Effector memory CD4-positive, alpha-beta T cell (primary cell): Measurements from ENCODE around the gene VKORC1.

Experiments used
- DNase-seq, 3 donors: peaks; one replicate each; pipeline ENCODE4 v3.0.0-alpha.2; 2020
- H3K27ac ChIP-seq: 2 replicates; pipeline ENCODE4 v1.7.0; 2013; ENCODE audit warnings: mild to moderate bottlenecking, low read length, moderate library complexity; ENCODE audit not compliant: insufficient read depth, poor library complexity, severe bottlenecking
- H3K27me3 ChIP-seq: replicated peaks from 2 replicates; pipeline ENCODE4 v1.7.0; 2013; ENCODE audit warnings: mild to moderate bottlenecking, low read length; ENCODE audit not compliant: insufficient read depth, control insufficient read depth, poor library complexity, severe bottlenecking
- H3K36me3 ChIP-seq: 2 replicates; pipeline ENCODE4 v1.7.0; 2013; ENCODE audit warnings: mild to moderate bottlenecking, low read length, moderate library complexity; ENCODE audit not compliant: control insufficient read depth, insufficient read depth
- H3K4me1 ChIP-seq: 2 replicates; pipeline ENCODE4 v1.7.0; 2013; ENCODE audit warnings: low read length, mild to moderate bottlenecking; ENCODE audit not compliant: control insufficient read depth, insufficient read depth, poor library complexity, severe bottlenecking
- H3K4me3 ChIP-seq: 2 replicates; pipeline ENCODE4 v1.7.0; 2013; ENCODE audit warnings: low read length, low read depth, mild to moderate bottlenecking; ENCODE audit not compliant: insufficient read depth, poor library complexity, severe bottlenecking
- H3K9me3 ChIP-seq: 2 replicates; pipeline ENCODE4 v1.7.0; 2013; ENCODE audit warnings: mild to moderate bottlenecking, low read length, moderate library complexity; ENCODE audit not compliant: control insufficient read depth

Gene VKORC1

DNA sequence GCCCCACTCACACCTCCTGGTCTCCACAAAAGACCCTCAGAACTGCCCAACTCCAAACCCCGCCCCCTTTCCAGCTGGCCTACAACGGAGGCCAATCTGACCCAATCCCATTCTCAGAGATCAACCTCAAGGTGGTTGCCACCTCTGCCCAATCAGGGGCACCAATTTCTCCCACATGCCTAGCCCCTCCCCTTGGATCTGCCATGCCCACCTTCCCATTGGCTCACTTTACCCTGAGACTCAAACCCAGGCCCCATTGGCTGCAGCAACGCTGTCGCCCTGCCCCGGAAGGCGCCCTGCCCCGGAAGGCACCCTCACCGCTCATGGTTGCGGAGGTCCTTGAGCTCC is 31.1 kb downstream of the VKORC1 start:
- Histone ChIP-seq H3K9me3 (no peaks in the 10 kb centered on the region), H3K27me3 (no peaks in the 10 kb centered on the region), H3K4me3 (no peak overlapping the region), H3K4me1 (peaks cover 22% of the 10 kb centered on the region), H3K36me3 (peaks cover 14% of the 10 kb centered on the region), H3K27ac (no peak overlapping the region)
- DNase-seq: no peak

DNA sequence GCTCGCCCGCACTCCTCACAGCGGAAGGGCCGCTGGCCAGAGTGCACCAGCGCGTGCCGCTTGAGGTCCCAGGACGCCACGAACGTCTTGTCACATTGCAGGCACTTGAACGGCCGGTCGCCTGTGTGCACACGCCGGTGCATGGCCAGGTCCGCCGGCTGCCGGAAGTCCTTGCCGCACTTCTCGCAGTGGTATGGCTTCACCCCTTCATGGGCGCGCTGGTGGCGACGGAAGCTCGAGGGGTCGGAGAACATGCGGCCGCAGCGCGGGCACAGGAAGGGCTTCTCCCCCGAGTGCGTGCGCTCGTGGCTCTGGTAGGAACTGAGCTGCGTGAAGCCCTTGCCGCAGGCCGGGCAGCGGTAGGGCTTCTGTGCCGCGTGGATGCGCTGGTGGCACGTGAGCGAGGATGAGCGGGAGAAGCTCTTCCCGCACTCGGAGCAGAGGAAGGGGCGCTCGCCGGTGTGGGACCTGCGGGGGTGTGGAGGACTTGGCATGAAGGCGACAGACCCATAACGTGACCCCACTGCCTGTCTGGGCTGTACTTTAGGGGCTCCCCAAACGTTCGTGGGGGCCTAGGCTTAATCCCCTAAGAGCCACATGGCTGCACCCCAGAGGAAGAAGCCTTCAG is 32.7 kb downstream of the VKORC1 start:
- Histone ChIP-seq H3K36me3 (peaks cover 14% of the 10 kb centered on the region), H3K9me3 (no peaks in the 10 kb centered on the region), H3K27me3 (no peaks in the 10 kb centered on the region), H3K4me1 (peaks cover 22% of the 10 kb centered on the region), H3K27ac (no peak overlapping the region), H3K4me3 (no peak overlapping the region)
- DNase-seq: no peak

DNA sequence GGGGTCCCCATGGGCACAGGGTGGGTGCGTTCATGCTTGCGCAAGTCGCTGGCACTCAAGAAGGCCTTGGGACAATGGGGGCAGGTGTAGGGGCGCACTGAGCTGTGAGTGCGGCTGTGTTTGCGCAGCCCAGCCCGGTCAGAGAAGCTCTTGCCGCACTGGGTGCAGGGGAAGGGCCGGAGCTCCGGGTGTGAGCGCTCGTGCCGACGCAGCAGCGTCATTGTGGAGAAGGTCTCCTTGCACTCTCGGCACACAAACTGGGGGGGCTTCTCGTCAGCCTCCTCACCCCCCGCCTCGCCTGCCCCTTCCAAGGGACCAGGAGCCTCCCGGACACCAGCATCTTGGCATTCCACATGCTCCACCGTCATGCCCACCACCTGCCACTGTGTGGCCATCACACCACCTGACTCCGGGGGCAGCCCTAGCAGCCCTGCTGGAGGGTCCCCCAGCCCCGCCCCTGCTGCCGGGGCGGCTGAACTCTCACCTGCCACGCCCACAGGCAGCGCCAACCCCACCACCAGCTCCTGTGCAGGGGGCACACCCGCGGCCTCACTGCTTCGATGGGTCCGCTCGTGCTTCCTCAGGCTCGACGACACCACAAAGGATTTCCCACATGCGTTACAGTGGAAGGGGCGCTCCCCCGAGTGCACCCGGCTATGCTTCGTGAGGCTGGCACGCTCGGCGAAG is 33.3 kb downstream of the VKORC1 start:
- Histone ChIP-seq H3K9me3 (no peaks in the 10 kb centered on the region), H3K27me3 (no peaks in the 10 kb centered on the region), H3K4me3 (no peak overlapping the region), H3K36me3 (peaks cover 14% of the 10 kb centered on the region), H3K4me1 (peaks cover 22% of the 10 kb centered on the region), H3K27ac (no peak overlapping the region)
- DNase-seq: no peak

DNA sequence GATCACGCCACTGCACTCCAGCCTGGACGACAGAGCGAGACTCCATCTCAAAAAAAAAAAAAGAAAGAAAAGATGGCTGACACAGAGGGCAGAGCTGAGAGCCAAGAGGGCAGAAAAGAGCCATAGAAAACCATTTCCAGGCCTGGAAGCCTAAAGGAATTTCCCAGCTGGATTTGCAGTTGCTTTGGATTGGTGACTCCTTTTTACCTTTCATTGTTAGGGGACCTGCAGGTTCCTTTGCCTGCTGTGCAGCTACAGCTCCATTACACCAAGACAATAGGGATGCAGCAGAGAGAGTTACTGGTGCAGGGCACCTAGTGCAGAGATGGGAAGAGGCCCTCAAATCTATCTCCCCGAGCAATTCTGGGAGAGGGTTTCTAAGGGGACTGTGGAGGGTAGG is 39.0 kb downstream of the VKORC1 start:
- Histone ChIP-seq H3K36me3 (peaks cover under 1% of the 10 kb centered on the region), H3K9me3 (no peaks in the 10 kb centered on the region), H3K27me3 (no peaks in the 10 kb centered on the region), H3K27ac (no peak overlapping the region), H3K4me3 (no peak overlapping the region), H3K4me1 (no peaks in the 10 kb centered on the region)
- DNase-seq: no peak

DNA sequence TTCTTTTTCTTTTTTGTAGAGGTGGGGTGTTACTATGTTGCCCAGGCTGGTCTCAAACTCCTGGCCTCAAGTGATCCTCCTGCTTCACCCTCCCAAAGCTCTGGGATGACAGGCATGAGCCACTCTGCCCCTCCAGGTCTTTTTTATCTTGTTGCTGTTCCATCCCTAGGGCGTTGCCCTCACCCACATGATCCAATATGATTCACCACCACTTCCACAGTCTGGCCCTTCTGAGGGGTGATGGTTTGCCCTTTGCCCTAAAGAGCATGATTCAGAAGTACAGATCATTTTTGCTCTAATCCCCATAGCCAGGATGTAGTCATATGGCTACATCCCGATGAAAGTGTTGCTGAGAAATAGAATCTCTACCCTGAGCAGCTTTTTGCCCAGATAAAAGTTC is 42.5 kb downstream of the VKORC1 start:
- Histone ChIP-seq H3K9me3 (no peaks in the 10 kb centered on the region), H3K4me1 (no peaks in the 10 kb centered on the region), H3K27ac (no peak overlapping the region), H3K36me3 (no peaks in the 10 kb centered on the region), H3K4me3 (no peak overlapping the region), H3K27me3 (no peaks in the 10 kb centered on the region)
- DNase-seq: no peak

DNA sequence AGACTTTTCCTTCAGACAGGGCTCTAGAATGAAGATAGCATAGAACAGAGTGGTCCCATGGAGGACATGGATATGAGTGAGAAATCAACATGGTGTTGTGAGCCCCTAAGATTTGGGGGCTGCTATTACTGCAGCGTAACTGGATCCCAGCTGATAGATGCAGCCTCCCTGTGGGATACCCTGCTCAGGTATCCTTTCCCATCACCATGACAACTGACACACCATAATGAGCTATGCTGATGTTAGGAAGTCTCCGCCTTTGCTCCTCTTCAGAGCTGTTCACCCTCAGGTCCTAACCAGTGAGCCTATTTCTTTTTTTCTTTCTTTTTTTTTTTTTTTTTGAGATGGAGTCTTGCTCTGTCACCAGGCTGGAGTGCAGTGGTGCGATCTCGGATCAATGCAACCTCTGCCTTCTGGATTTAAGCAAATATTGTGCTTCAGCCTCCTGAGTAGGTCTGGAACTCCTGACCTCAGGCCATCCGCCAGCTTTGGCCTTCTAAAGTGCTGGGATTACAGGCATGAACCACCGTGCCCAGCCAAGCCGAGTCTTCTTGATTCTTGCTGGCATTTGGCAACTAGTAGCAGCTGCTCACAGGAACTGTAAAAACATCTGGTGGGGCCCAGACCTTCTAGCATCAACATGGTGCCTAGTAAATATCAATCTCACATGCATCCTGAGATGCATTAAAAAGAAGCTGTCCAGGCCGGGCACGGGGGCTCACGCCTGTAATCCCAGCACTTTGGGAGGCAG is 44.1 kb downstream of the VKORC1 start:
- no peaks in the 10 kb centered on the region for H3K9me3 ChIP-seq
- H3K27ac ChIP-seq: no peak overlapping the region
- no peaks in the 10 kb centered on the region for H3K36me3 ChIP-seq
- no peaks in the 10 kb centered on the region for H3K27me3 ChIP-seq
- no peaks in the 10 kb centered on the region for H3K4me1 ChIP-seq
- DNase-seq: no peak
- no peak overlapping the region for H3K4me3 ChIP-seq

DNA sequence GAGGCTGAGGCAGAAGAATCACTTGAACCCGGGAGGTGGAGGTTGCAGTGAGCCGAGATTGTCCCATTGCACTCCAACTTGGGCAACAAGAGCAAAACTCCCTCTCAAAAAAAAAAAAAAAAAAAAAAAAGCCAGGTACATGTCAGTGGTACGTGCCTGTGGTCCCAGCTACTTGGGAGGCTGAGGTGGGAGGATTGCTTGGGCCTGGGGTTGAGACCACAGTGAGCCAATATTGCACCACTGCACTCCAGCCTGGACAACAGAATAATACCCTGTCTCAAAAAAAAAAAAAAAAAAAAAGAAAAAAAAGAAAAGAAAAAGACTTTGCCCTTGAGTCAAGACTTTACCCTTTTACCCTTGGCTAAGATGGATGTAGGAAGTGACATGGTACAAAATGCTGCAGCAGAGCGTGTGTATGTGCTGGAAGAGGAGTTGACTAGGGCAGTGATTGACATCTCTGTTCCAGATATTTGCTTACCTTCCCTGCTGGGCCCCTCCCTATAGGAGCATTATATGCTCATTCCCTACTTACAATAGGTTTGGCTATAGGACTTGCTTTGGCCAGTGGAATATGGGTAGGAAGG is 50.6 kb downstream of the VKORC1 start:
- H3K27me3 ChIP-seq: no peaks in the 10 kb centered on the region
- no peak for DNase-seq
- H3K36me3 ChIP-seq: peaks cover 24% of the 10 kb centered on the region
- no peaks in the 10 kb centered on the region for H3K9me3 ChIP-seq
- no peak overlapping the region for H3K4me3 ChIP-seq
- no peak overlapping the region for H3K27ac ChIP-seq
- H3K4me1 ChIP-seq: no peaks in the 10 kb centered on the region

DNA sequence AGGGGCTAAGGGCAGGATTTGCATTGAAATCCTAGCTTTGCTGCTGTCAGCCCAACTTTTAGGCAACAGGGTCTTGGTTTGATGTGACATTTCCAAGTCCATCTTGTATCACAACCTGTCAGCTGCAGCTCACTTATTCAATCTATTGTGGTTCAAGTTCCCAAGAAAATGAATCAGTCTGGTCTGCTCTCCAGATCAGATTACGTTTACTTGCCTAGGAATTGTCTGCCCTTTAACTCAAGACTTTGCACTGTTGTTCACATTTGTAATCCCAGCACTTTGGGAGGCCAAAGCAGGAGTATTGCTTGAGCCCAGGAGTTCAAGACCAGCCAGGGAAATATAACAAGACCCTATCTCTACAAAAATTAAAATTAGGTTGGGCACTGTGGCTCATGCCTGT is 51.2 kb downstream of the VKORC1 start:
- no peak for DNase-seq
- no peaks in the 10 kb centered on the region for H3K27me3 ChIP-seq
- no peak overlapping the region for H3K4me3 ChIP-seq
- H3K9me3 ChIP-seq: no peaks in the 10 kb centered on the region
- peaks cover 31% of the 10 kb centered on the region for H3K36me3 ChIP-seq
- no peak overlapping the region for H3K27ac ChIP-seq
- no peaks in the 10 kb centered on the region for H3K4me1 ChIP-seq

DNA sequence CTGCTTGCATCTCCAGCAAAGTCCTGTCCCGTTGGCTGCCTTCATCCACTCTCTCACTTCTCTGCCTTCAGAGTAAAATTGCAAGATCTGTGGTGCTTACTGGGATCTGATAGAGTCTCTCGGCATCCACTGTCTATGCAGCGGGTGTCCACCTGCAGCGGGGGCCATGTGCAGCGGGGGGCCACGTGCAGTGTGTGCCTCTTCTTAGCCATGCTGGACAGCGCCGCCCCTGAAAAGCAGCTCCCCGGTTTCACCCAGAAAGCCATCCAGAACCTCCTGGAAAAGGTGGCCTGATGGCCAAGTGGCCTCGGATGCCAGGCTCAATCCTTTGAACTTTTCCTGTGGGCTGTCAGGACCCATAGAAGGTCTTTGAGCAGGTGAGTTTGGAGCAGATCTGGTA is 51.7 kb downstream of the VKORC1 start:
- Histone ChIP-seq H3K36me3 (peaks cover 36% of the 10 kb centered on the region), H3K27ac (no peak overlapping the region), H3K9me3 (no peaks in the 10 kb centered on the region), H3K4me1 (no peaks in the 10 kb centered on the region), H3K4me3 (no peak overlapping the region), H3K27me3 (no peaks in the 10 kb centered on the region)
- DNase-seq: no peak
